NCI-H187 treated with DMSO at 0.1 percent for 48 hours (cell line): ENCODE data around the gene ARHGAP24.

Experiments
- DNase-seq: peaks from one replicate; lab custom pipeline; 2025; lab: John Stamatoyannopoulos, UW

The ARHGAP24 gene

GRCh38 chr4:85697854-85698253 is 222.9 kb downstream of the ARHGAP24 start:
- no peak for DNase-seq

GRCh38 chr4:85700362-85700761 is 225.4 kb downstream of the ARHGAP24 start:
- no peak for DNase-seq

- no peak for DNase-seq
Measured at GRCh38 chr4:85701861-85702321, 226.9 kb downstream of the ARHGAP24 start.

GRCh38 chr4:85703096-85703495 is 228.1 kb downstream of the ARHGAP24 start:
- DNase-seq, result no peak

DNA sequence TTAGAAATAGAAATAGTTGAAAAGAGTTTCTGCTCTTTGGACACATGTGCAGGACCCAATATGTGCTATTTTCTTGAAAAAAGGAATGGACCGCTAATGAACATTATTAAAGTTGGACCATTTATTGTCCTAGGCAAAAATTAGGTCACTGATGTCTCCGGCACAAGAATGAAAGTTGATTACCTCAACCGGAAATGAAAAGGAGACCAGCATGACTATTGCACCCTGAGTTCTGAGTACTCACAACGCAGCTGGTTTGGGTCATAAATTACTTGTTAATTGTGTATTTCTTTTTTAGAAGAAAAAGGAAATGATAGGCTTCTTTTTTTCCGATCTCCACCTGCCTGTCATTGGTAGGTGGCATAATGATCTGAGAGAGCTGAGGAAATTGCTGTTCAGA is 232.7 kb downstream of the ARHGAP24 start:
- DNase-seq, result no peak

- no peak for DNase-seq
Measured at GRCh38 chr4:85708468-85708867, 233.5 kb downstream of the ARHGAP24 start.

- DNase-seq, result no peak
Measured at GRCh38 chr4:85713005-85713404, 238.1 kb downstream of the ARHGAP24 start.

GRCh38 chr4:85715991-85716737 is 241.2 kb downstream of the ARHGAP24 start:
- no peak for DNase-seq

GRCh38 chr4:85717351-85717750 is 242.4 kb downstream of the ARHGAP24 start:
- DNase-seq, result no peak

- DNase-seq, result no peak
Measured at GRCh38 chr4:85717847-85718246, 242.9 kb downstream of the ARHGAP24 start.

DNA sequence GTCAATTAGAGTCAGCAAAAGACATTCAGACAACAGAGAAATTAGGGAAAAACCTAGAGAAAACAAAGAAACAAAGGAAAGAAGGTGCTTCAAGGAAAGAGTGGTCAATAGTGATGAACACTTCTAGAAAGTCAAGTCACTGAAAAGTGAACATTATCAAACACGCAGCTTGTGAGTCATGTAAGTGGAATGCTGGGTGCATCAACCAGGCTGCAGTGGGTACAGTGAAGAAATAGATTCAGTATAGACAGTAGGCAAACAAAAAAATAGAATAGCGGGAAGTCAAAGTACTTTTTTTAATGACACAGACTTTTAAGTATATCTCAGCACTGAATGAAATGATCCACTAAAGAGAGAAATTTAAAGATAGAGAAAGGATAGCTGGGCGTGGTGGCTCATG is 245.8 kb downstream of the ARHGAP24 start:
- no peak for DNase-seq

DNA sequence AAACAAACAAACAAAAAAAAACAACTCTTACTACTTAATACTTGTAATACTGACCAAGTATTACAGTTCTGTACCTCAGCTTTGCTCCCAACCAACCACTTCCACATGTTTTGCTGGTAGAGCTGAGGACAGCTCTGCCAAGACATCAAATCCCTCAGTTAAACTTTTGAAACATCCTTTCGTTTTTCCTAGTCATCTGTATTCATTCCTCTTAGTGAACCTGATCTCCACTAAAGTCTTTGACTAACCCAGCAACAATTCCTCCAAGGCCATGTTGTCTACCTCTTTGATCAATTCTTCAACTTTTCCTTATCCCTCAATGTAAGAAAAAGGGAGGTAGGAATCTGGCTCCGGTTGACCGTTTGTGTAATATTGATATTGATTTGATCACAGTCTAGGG is 247.5 kb downstream of the ARHGAP24 start:
- no peak for DNase-seq

DNA sequence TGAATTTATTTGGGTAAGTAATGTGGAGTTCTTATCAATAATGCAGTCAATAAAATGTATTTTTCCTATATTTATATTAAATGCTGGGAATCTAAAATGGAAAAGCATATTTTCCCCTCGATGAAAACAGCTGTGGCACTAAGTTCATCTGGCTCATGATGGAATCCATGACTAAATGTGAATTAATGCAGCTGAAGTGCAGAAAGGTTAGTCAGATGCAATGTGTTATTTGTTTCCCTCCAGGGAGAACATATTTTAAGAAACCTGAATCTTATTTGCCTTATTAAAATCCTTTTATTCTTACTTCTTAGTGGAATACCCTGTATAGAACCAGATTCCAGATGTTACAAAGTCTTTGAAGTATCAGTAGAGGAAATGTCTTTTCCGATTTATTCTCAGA is 247.9 kb downstream of the ARHGAP24 start:
- DNase-seq, result no peak

GRCh38 chr4:85724791-85725563 is 250.0 kb downstream of the ARHGAP24 start:
- DNase-seq, result no peak

- no peak for DNase-seq
Measured at GRCh38 chr4:85725721-85726170, 250.8 kb downstream of the ARHGAP24 start.

DNA sequence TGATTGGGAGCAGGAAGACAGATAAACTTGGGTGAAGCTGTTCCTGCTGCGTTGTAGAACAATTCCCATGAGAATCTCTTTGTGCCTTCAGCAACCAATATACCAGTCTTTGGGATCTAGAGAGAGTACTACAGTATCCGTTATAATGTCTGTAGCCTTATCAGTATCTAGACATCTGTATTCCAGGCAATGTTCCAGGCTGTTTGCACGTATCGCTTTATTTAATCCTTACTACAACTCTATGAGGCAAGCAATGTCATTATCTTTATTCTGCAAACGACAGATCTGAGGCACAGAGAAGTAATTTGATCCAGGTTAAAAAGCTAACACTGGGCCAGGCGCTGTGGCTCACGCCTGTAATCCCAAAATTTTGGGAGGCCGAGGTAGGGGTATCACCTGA is 251.6 kb downstream of the ARHGAP24 start:
- no peak for DNase-seq

- no peak for DNase-seq
Measured at GRCh38 chr4:85728464-85728863, 253.5 kb downstream of the ARHGAP24 start.

DNA sequence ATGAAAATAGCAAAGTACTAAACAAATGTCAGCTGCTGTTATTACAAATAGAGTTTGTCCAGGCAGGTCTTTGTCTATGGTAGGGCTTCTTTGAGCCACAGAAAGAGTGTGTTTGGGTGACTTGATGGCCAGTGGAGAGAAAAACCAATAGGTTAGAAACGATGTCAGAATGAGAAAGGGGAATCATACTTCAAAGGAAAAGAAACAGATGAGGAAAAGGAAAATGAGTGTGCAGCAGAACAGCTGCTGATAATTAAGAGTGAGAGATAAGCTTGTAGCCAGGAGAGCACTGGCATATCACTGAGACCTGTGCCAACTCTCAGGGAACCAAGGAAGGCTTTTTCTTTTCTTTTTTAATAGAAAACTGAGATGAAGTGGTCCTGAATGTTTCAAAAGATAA is 257.2 kb downstream of the ARHGAP24 start:
- DNase-seq, result no peak

- DNase-seq, result no peak
Measured at GRCh38 chr4:85733798-85734197, 258.8 kb downstream of the ARHGAP24 start.

DNA sequence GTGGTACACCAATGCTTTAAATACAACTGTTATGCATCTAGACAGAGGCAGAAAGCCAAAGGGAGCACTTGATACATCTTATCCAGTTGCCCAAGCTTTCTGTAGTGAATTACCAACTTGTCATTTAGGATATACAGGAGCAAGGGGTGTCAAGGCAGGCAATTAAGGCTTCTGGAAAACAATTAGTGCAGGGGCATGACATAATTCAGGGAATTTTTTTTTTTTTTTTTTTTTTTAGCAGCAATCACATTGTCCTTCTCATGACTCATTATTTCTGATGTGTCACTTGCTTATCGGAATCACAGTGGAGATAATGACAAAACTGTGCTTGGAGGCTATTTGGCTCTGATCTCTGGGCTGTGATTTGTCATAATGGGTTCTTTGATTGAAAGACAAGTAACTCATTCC is 259.5 kb downstream of the ARHGAP24 start:
- no peak for DNase-seq

- DNase-seq, result no peak
Measured at GRCh38 chr4:85736571-85736970, 261.6 kb downstream of the ARHGAP24 start.

- DNase-seq, result no peak
Measured at GRCh38 chr4:85737254-85737653, 262.3 kb downstream of the ARHGAP24 start.

GRCh38 chr4:85738721-85739120 is 263.8 kb downstream of the ARHGAP24 start:
- no peak for DNase-seq
